ENCODE results near the gene HDAC10.

The HDAC10 gene

DNA sequence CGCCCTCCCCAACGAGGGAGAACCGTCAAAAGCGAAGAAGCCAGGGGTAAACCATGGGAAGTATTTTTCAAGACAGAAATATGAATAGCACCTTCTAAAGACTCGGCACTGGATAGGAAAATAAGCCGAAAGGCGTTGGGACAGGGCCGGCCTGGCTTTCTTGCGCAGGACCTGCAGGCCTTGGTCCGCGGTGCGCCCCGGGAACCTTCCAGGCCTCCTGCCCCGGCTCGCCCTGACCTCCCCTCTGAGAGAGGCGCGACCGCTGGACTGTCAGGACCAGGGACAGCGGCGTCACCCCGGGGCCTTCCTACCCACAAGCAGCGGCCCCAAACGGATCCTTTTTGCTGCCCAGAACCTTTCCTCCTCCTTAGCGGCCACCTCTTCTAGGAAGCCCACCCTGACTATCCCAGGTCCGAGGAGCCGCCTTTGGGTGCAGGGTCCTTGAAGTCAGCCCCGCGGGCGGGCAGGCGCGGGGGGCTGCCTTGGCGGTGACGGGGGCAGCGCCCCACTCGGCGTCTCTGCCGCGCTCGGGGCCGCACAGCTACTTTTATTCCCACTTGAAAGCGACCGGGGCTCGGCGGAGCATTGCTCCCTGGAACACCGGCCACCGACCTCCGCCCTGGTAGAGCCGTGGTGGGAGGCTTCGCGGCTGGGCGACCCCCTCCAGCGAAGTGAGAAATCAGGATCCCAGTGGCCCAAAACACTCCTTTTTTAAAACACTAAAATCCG, 19.8 kb upstream of the HDAC10 start:
- peak; percentile 47 to 54 for DNase-seq (ENCODE audit: low read depth in 2 of 2)

DNA sequence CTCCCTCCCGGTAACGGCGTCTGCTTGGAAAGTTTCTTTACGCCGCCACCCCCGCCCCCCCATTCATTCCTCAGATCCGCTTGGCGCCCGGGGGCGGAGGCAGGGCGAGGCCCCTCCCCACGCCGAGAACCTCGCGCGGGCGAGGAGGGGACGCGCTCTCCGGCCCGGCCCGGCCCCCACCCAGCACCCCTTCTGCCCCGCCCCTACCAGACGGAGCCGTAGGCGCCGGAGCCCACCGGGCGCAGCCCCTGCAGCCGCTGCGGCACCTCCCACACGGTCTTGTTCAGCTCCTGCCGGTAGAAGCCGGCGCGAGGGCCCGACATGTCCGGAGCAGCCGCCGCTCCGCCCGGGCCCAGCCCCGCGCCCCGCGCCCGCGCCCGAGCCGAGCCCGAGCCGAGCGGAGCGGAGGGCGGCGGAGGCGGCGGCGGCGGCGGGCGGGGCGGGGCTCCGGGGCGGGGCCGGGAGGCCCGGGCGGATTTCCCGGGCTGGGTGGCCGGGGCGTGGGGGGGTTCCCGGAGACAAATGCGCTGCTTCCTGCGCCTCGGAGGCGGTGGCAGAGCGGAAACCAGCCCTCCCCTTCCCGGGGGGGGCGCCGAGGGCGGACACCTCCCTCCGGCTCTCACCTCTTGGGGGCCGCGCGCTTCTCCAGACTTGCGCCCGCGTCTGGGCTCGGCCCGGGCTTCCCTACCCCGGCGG, 19.1 kb upstream of the HDAC10 start, which contains the start of gene MAPK11:
Gene MAPK11 (minus strand): TSS at position 411 of the 696 bp plus-strand sequence. CDS start 88 bp downstream, at position 323.
- peak; percentile 36 to 53 for DNase-seq (ENCODE audit: low read depth in 2 of 2)

DNA sequence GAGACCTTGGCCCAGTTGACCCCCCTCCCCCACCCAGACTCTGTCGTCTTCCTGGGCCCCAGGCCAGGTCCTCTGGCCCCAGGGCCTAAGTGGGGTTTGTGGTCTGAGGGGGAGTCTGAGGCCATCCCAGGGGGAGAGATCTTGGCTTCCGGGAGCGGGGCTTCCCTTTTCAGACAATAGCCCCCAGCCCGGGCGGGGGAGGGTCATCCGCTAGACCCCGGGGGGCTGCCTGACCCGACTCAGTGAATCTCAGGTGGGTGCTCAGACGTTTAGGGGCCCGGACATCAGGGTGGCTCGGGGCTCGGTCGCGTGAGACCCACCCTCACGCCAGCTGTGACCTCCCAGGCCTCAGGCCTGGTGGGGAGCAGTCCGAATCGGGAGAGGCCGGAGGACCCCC, 18.5 kb upstream of the HDAC10 start:
- no peak for DNase-seq (ENCODE audit: low read depth in 2 of 2)

DNA sequence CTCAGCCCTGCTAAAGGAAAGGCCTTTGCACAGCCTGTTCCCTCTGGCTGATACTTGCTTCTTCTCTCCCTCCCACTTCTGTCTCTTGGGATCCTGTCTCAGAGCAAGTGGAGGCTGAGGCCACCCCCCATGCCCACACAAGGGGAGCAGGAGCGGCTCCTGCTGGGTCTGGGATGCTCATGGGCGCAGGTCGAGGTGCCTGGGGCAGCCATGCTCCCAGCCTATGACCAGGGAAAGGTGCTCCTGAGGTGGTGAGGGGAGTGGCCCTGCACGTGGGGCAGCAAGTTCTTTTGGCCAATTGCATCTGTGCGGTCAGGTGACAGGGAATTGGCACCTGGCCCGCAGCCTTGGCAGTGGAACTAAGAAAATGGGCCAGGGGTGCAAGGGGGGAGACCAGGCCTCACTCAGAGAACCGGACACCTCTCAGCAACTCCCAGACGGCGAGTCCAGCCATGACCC, 17.6 kb upstream of the HDAC10 start:
- no peak for DNase-seq (ENCODE audit: low read depth in 2 of 2)

GRCh38 chr22:50267591-50268390, 16.7 kb upstream of the HDAC10 start:
- DNase-seq (ENCODE audit: low read depth in 2 of 2) = no peak

DNA sequence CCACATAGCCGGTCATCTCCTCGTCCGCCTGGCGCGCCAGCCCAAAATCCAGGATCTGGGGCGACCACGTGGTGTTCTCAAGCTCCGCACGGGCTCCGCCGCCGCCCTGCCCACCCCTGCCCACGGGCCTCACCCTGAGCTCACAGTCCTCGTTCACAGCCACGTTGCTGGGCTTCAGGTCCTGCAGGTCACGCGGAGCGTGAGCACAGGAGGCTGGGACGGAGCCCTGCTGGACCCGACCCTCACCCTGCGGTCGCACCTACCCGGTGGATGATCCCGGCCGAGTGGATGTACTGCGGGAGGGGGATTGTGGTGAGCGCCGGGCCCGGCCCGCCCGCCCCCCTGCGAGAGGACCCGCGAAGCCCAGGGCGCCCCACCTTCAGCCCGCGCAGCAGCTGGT, 15.9 kb upstream of the HDAC10 start:
- no peak for DNase-seq (ENCODE audit: low read depth in 2 of 2)

DNA sequence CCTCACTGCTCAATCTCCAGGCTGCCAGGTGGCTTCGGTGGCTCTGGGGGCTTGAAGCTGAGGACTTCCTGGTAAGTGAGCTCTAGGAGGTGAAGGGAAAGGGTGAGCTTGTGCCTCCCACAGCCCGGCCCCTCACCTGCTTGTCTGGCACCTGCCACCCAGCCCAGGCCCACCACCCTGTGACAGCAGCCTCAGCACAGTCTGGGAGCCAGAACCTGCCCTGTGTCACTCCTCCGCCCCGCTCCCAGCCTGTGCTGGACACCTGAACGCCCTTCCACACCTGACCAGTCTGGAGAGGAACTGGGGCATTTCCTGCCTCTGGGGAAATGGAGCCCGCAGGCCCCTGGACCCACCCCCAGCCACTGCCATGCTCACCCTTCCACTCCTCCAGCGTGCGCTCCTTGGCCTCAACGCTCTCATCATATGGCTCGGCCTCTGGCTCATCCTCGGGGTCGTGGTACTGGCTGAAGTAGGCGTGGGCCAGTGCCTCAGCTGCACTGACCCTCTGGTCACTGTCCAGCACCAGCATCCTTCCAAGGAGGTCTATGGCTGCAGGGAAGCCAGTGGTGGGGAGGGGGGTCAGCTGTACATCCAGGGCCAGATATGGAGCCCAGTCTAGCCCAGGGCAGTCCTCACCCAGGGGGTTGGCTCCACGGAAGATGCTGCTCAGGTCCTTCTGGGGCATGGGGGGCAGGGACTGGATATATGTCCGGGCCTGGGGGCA, 14.0 kb upstream of the HDAC10 start:
- DNase-seq (ENCODE audit: low read depth in 2 of 2) = no peak

DNA sequence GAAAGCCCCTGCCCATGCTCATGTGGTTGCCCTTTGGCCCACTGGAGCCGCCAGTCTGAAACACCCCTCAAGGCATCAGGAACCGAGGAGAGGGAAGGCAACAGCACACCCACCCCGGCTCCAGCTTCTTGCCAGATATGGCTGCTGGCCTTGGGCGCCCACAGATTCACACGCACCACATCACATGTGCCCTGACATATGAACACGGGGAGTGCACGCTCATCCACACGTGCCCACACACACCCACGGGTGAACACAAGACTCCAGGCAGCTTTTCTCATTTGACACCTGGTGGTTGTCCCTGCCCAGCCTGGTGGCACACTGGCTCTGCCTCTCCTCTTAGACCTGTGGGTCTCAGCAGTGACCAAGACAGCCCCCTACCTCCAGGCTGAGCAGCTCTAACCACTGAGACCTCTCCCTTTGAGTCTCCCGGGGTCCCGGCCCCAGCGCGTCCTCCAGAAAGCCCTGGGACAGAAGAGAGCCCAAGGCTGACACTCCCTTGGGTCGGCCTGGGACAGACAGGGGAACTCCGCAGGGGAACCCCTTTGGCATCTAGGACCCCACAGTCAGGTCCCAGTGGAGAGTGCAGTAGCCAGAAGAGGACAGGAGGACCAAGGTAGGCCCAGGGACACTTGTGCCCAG, 13.2 kb upstream of the HDAC10 start:
- no peak for DNase-seq (ENCODE audit: low read depth in 2 of 2)

DNA sequence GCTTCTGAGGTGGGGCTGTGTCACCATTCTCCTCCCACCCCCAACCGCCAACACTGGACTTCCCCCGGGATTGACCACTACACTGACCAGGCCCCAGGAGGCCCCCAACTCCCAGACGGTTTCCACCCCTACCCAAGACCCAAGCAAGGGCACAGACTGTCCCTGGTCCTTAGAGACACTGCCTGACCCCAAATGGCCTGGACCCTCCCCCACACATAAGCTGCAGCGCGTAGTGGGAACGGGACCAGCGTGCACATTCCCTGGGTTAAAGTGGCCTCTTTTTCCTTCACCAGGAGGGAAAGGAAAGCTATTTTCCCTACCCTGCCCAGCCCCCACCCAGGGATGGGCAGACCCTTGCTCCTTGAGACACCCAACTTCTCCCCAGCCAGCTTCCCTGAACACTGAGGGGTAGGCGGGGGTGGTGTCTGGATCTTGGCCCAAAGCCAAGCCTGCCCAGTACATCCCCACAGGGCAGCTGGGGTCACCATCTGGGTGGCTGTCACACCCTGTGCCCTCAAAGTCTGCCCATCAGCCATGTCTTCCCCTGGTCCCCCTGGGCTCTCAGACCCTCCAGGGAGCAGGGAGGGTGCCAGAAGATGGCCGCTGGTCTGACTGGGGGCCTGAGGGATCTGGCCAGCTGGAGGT, 12.0 kb upstream of the HDAC10 start:
- no peak for DNase-seq (ENCODE audit: low read depth in 2 of 2)

DNA sequence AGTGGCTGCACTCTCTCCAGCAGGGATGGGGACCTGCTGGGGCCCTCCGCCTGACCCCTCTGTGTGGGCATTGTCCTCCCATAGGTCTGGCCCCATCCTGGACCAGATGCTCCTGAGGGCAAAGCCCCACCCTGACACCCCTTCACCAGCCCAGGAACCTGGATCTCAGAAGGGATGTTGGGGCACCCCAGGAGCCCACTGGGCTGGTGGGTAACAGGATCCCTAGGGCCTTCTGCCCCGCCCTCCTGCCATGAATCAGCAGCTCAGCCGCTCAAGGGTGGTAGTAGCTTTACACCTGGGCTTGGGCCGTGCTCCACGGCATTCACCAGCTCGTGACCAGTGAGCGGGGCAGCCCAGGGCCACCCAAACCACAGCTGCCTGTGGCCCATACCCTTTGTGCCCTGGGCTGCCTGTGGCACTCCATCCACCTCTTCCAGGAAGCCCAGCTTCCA, 11.4 kb upstream of the HDAC10 start:
- no peak for DNase-seq (ENCODE audit: low read depth in 2 of 2)

DNA sequence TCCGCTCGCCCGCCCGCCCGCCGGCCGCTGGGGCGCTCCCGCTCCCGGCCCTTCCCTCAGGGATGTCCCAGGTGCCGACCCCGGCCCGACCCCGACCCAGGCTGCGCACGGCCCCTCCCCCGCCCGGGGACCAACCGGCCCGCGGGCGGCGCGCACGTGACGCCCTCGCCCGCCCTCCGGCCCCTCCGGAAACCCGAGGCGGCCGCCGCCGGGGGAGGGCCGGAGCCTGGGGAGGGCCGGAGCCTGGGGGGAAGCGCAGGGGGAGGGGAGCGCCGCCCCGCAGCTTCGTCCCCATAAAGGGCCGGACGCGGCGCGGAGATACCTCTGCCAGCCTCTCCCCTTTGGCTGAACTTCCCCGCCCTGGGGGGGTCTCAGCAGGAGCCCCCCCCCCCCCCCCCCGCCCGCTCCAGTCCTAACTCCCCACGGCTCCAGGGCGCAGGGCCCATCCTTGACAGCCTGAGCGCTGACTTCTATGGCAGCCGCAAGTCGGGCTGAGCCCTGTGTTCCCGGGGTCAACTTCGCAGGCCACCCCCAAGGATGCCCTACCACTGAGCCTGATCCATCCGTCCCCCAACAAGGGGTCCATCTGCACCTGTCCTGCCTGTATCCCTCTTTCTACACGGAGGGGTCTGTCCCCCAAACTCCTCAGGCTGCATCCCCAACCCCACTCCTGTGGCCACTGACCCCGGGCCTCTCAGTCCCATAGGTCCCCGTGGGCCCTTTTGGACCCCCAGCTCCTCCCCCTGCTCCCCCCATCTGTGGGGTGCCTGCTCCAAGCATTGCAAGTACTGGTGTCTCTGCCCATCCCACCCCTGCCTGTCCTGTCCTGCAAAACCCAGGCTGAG, 10.8 kb upstream of the HDAC10 start, which contains the start of gene MAPK12:
Gene MAPK12 (minus strand): TSS at position 69 of the 845 bp plus-strand sequence. CDS start 174 bp downstream, outside the sequence.
- DNase-seq (ENCODE audit: low read depth in 2 of 2) = no peak

GRCh38 chr22:50260801-50261614, 9.9 kb upstream of the HDAC10 start:
- no peak for DNase-seq (ENCODE audit: low read depth in 2 of 2)

- DNase-seq (ENCODE audit: low read depth in 2 of 2) = no peak
Measured at GRCh38 chr22:50260434-50260800, 9.4 kb upstream of the HDAC10 start.

DNA sequence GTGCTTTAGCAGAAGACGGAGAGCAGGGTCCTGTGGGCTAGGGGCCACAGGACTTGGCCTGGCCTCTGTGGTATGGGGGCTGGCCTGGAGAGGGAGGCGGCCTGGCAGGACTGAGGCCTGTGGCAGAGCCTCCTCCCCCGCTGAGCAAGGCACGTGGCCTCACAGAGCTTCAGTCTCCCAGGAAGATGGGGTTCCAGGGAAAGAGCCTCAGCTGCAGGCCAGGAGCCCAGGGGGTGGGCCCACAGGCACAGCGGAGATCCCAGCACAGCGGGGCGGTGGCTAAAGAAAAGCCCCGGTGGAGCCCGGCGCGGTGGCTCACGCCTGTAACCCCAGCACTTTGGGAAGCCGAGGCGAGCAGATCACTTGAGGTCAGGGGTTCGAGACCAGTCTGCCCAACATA, 8.2 kb upstream of the HDAC10 start:
- DNase-seq (ENCODE audit: low read depth in 2 of 2) = no peak

- DNase-seq (ENCODE audit: low read depth in 2 of 2) = no peak
Measured at GRCh38 chr22:50258361-50259292, 7.6 kb upstream of the HDAC10 start.

GRCh38 chr22:50257451-50258360, 6.6 kb upstream of the HDAC10 start:
- no peak for DNase-seq (ENCODE audit: low read depth in 2 of 2)

DNA sequence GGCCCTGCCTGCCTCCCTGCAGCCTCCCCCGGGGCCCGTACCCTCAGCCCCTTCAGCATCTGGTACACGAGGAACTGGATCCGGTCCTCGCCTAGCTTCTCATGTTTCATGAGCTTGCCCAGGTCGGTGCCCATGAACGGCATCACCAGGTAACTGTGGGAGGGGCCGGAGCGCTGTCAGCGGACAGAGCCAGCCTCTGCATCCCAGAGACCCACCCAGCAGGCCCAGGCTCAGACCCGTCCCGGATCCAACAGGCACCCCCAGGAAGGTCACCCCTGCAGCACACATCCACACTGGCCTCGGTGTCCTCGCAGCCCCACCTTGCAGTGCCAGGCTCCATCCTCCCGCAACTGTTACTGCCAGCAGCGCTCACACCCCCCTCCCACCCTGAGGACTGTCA, 6.0 kb upstream of the HDAC10 start:
- no peak for DNase-seq (ENCODE audit: low read depth in 2 of 2)
